Trophoblast cell (in vitro differentiated cells and primary cell): ENCODE results near the gene CD2BP2.
A peak's percentile ranks its signal among the peaks of the same experiment; 100 is the strongest.

Experiments used
- DNase-seq, 2 donors: peaks; one replicate each; pipeline ENCODE4 v3.0.0-alpha.2; 2016
- H2AFZ ChIP-seq: 2 replicates; pipeline ENCODE4 v1.6.1; 2013; ENCODE audit warnings: low read length, moderate library complexity, mild to moderate bottlenecking; ENCODE audit not compliant: insufficient read depth, poor library complexity
- H2AK5ac ChIP-seq: 2 replicates; pipeline ENCODE4 v1.6.1; 2013; ENCODE audit warnings: mild to moderate bottlenecking, low read length
- H2BK120ac ChIP-seq: 2 replicates; pipeline ENCODE4 v1.6.1; 2013; ENCODE audit warnings: low read length, mild to moderate bottlenecking, moderate library complexity; ENCODE audit not compliant: insufficient read depth, poor library complexity
- H2BK12ac ChIP-seq: 2 replicates; pipeline ENCODE4 v1.6.1; 2013; ENCODE audit warnings: mild to moderate bottlenecking, low read length, moderate library complexity
- H2BK5ac ChIP-seq: 2 replicates; pipeline ENCODE4 v1.6.1; 2013; ENCODE audit warnings: low read length, low read depth, moderate library complexity, mild to moderate bottlenecking; ENCODE audit not compliant: poor library complexity
- H3K14ac ChIP-seq: 2 replicates; pipeline ENCODE4 v1.6.1; 2013; ENCODE audit warnings: mild to moderate bottlenecking, low read length
- H3K18ac ChIP-seq: 2 replicates; pipeline ENCODE4 v1.6.1; 2013; ENCODE audit warnings: mild to moderate bottlenecking, low read length
- H3K23ac ChIP-seq: 2 replicates; pipeline ENCODE4 v1.6.1; 2013; ENCODE audit warnings: low read length
- H3K27ac ChIP-seq: 2 replicates; pipeline ENCODE4 v1.5.1; 2013; ENCODE audit warnings: low read depth, mild to moderate bottlenecking, inconsistent platforms, low read length, moderate library complexity
- H3K27me3 ChIP-seq: 2 replicates; pipeline ENCODE4 v1.6.1; 2013; ENCODE audit warnings: inconsistent platforms, mild to moderate bottlenecking, low read length, moderate library complexity; ENCODE audit not compliant: insufficient read depth
- H3K36me3 ChIP-seq, 2 experiments: 1 replicate in 1 of 2; 2 replicates in 1 of 2; pipeline ENCODE4 v1.6.1; 2013; ENCODE audit warnings: low read length in 2 of 2, mild to moderate bottlenecking in 2 of 2, moderate library complexity in 1 of 2; ENCODE audit not compliant: insufficient read depth in 2 of 2, control insufficient read depth in 1 of 2
- H3K4ac ChIP-seq: 2 replicates; pipeline ENCODE4 v1.6.1; 2013; ENCODE audit warnings: low read depth, mild to moderate bottlenecking, low read length, moderate library complexity
- H3K4me1 ChIP-seq, 2 experiments: 1 replicate in 1 of 2; 2 replicates in 1 of 2; pipeline ENCODE4 v1.6.1; 2013; ENCODE audit warnings: low read length in 2 of 2, mild to moderate bottlenecking in 2 of 2, moderate library complexity in 1 of 2; ENCODE audit not compliant: insufficient read depth in 2 of 2, control insufficient read depth in 1 of 2
- H3K4me2 ChIP-seq: 2 replicates; pipeline ENCODE4 v1.6.1; 2013; ENCODE audit warnings: inconsistent platforms, mild to moderate bottlenecking, low read length, moderate library complexity
- H3K4me3 ChIP-seq: 2 replicates; pipeline ENCODE4 v1.5.1; 2013; ENCODE audit warnings: mild to moderate bottlenecking, low read depth, low read length, inconsistent platforms
- H3K79me1 ChIP-seq: one replicate; pipeline ENCODE4 v1.6.1; 2013; ENCODE audit warnings: low read length
- H3K79me2 ChIP-seq: 2 replicates; pipeline ENCODE4 v1.6.1; 2013; ENCODE audit warnings: low read length, mild to moderate bottlenecking; ENCODE audit not compliant: control insufficient read depth, insufficient read depth, poor library complexity
- H3K9ac ChIP-seq: 2 replicates; pipeline ENCODE4 v1.6.1; 2013; ENCODE audit warnings: mild to moderate bottlenecking, low read length
- H3K9me3 ChIP-seq: 2 replicates; pipeline ENCODE4 v1.6.1; 2013; ENCODE audit warnings: low read depth, mild to moderate bottlenecking, control low read depth, inconsistent platforms, low read length; ENCODE audit not compliant: insufficient read depth
- H4K12ac ChIP-seq: 2 replicates; pipeline ENCODE4 v1.6.1; 2013; ENCODE audit warnings: low read depth, mild to moderate bottlenecking, low read length, moderate library complexity
- H4K8ac ChIP-seq: 2 replicates; pipeline ENCODE4 v1.6.1; 2013; ENCODE audit warnings: low read depth, mild to moderate bottlenecking, low read length, moderate library complexity
- H4K91ac ChIP-seq: one replicate; pipeline ENCODE4 v1.6.1; 2013; ENCODE audit warnings: low read depth, mild to moderate bottlenecking, low read length, moderate library complexity
- WGBS: extraction: QIAGEN DNeasy Blood & Tissue Kit; methylation state at CpG from one replicate; pipeline ENCODE4 v1.1.7; 2013; ENCODE audit warnings: missing lambda C conversion rate; ENCODE audit not compliant: insufficient read length, insufficient coverage; ENCODE audit errors: extremely low coverage; 5-methylcytosine and 5-hydroxymethylcytosine counted together

The CD2BP2 gene

GRCh38 chr16:30349675-30350074 lies 5.4 kb downstream of the CD2BP2 start:
- H2BK5ac ChIP-seq: no peak overlapping the region
- no peak overlapping the region for H3K23ac ChIP-seq
- no peak overlapping the region for H4K91ac ChIP-seq
- no peak overlapping the region for H2BK120ac ChIP-seq
- H2BK12ac ChIP-seq: no peak overlapping the region
- H3K14ac ChIP-seq: no peak overlapping the region
- no peak overlapping the region for H3K27ac ChIP-seq
- no peak overlapping the region for H3K4ac ChIP-seq
- H3K9ac ChIP-seq: no peak overlapping the region
- H3K79me1 ChIP-seq: peaks cover 2% of the 10 kb centered on the region
- H2AFZ ChIP-seq: no peak overlapping the region
- no peaks in the 10 kb centered on the region for H3K9me3 ChIP-seq
- H3K4me3 ChIP-seq: no peak overlapping the region
- no CpG with 5 or more reads among the region's 3 CpGs for WGBS
- H3K27me3 ChIP-seq: no peaks in the 10 kb centered on the region
- H2AK5ac ChIP-seq: no peak overlapping the region
- H4K8ac ChIP-seq: no peak overlapping the region
- H4K12ac ChIP-seq: no peak overlapping the region
- no peak for DNase-seq
- peaks cover 3% of the 10 kb centered on the region for H3K79me2 ChIP-seq
- peaks cover 0 to 4% of the 10 kb centered on the region in 2 experiments for H3K4me1 ChIP-seq
- H3K4me2 ChIP-seq: no peak overlapping the region
- H3K18ac ChIP-seq: no peak overlapping the region
- H3K36me3 ChIP-seq: peaks cover 38 to 41% of the 10 kb centered on the region in 2 experiments

GRCh38 chr16:30348929-30349328 lies 6.2 kb downstream of the CD2BP2 start:
- Histone ChIP-seq H4K12ac (no peak overlapping the region), H2BK120ac (no peak overlapping the region), H3K4ac (no peak overlapping the region), H2AFZ (no peak overlapping the region), H4K91ac (no peak overlapping the region), H3K9me3 (no peaks in the 10 kb centered on the region), H3K4me3 (no peak overlapping the region), H3K9ac (no peak overlapping the region), H3K27ac (no peak overlapping the region), H3K4me2 (no peak overlapping the region), H3K23ac (no peak overlapping the region), H3K27me3 (no peaks in the 10 kb centered on the region), H2BK5ac (no peak overlapping the region), H3K79me2 (no peaks in the 10 kb centered on the region), H3K18ac (no peak overlapping the region), H2BK12ac (no peak overlapping the region), H3K79me1 (no peaks in the 10 kb centered on the region), H3K36me3 (peaks cover 38 to 39% of the 10 kb centered on the region in 2 experiments), H4K8ac (no peak overlapping the region), H2AK5ac (no peak overlapping the region), H3K14ac (no peak overlapping the region), H3K4me1 (peaks cover 0 to under 1% of the 10 kb centered on the region in 2 experiments)
- no peak for DNase-seq
- WGBS: no CpG with 5 or more reads among the region's 7 CpGs

- no peaks in the 10 kb centered on the region for H3K79me1 ChIP-seq
- H2BK5ac ChIP-seq: no peak overlapping the region
- no CpG with 5 or more reads among the region's 8 CpGs for WGBS
- H3K4me2 ChIP-seq: no peak overlapping the region
- no peak overlapping the region for H3K4ac ChIP-seq
- no peak overlapping the region for H3K14ac ChIP-seq
- no peak overlapping the region for H2BK12ac ChIP-seq
- no peaks in the 10 kb centered on the region for H3K27me3 ChIP-seq
- H3K18ac ChIP-seq: no peak overlapping the region
- H3K79me2 ChIP-seq: no peaks in the 10 kb centered on the region
- H3K9ac ChIP-seq: no peak overlapping the region
- H2AK5ac ChIP-seq: no peak overlapping the region
- no peak overlapping the region for H2BK120ac ChIP-seq
- DNase-seq: no peak
- no peak overlapping the region for H4K8ac ChIP-seq
- H3K27ac ChIP-seq: no peak overlapping the region
- no peak overlapping the region for H3K4me3 ChIP-seq
- no peak overlapping the region for H2AFZ ChIP-seq
- no peak overlapping the region for H4K12ac ChIP-seq
- peaks cover 30 to 31% of the 10 kb centered on the region in 2 experiments for H3K36me3 ChIP-seq
- H3K23ac ChIP-seq: no peak overlapping the region
- no peaks in the 10 kb centered on the region for H3K4me1 ChIP-seq
- H3K9me3 ChIP-seq: no peaks in the 10 kb centered on the region
- H4K91ac ChIP-seq: no peak overlapping the region
Observed at GRCh38 chr16:30348113-30348512, 7.0 kb downstream of the CD2BP2 start.

- Histone ChIP-seq H3K23ac (no peak overlapping the region), H2BK5ac (no peak overlapping the region), H2BK12ac (no peak overlapping the region), H2AK5ac (no peak overlapping the region), H4K12ac (no peak overlapping the region), H3K4me3 (no peak overlapping the region), H3K14ac (no peak overlapping the region), H3K79me1 (no peaks in the 10 kb centered on the region), H3K4me2 (no peak overlapping the region), H3K4me1 (no peaks in the 10 kb centered on the region), H3K9ac (no peak overlapping the region), H3K79me2 (no peaks in the 10 kb centered on the region), H3K36me3 (peaks cover 11 to 13% of the 10 kb centered on the region in 2 experiments), H3K9me3 (no peaks in the 10 kb centered on the region), H4K8ac (no peak overlapping the region), H3K4ac (no peak overlapping the region), H3K27ac (no peak overlapping the region), H2BK120ac (no peak overlapping the region), H2AFZ (no peak overlapping the region), H4K91ac (no peak overlapping the region), H3K27me3 (no peaks in the 10 kb centered on the region), H3K18ac (no peak overlapping the region)
- WGBS: no CpG with 5 or more reads among the region's 3 CpGs
- DNase-seq: peak; percentile 47 to 83
Observed at GRCh38 chr16:30346286-30346685, 8.8 kb downstream of the CD2BP2 start.
